ENCODE data around the gene CLEC18A. TPM values are rescaled to one million over a fixed set of nuclear protein-coding genes. Genes with fewer than 3 reads are reported as not detected.
"Not testable (repeated sequence)": the region's sequence is repeated elsewhere in the genome, so short reads cannot be mapped to it uniquely, and the experiment has no call there.

CLEC18A gene
- total and polyA plus RNA-seq, 7 experiments from 2014 or later, result 1.4 to 7.4 (median 3.6) TPM; not detected in 2

DNA sequence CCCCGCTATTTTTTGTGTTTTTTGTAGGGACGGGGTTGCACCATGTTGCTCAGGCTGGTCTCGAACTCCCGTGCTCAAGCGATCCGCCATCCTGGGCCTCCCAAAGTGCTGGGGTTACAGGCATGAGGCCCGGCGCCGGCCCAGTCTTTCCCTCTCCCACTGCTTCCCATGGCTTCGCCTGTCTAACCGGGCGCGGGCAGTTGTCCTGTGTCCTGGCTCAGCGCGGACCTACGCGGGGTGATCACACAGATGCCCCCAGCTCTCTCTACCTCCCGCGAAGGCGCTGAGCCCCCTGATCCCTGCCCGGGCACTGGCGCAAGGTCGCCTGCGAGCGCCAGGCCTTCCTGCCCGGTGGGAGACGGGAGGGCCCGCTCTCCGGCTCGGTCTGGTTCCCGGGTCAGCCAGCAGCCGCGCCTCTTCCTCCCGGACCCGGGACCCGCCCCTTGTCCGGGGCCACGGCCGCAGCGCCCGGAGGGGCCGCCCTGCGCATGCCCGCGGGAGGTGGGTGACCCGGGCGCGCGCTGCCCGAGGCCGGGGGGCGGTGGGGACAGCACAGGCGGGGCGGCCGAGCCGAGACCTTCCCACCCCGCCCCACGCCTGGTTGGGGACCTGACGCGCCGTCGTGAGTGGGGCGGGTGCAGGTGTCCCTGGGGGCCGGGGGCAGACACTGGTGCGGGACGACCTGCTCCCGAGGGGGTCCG lies 14.0 kb downstream of the CLEC18A start:
- H3K27me3 ChIP-seq (ENCODE audit: control insufficient read depth in 2 of 2, insufficient read depth in 2 of 2, low read length in 2 of 2); intact Hi-C loops (cut with micrococcal nuclease); POLR2A ChIA-PET; CTCF ChIA-PET; H3K36me3 ChIP-seq (ENCODE audit: control insufficient read depth in 2 of 3, insufficient read depth in 3 of 3, low read length in 3 of 3); H3K9me3 Mint-ChIP-seq; H3K4me3 ChIP-seq (ENCODE audit: low read length); H3K27ac ChIP-seq (ENCODE audit: low read depth, low read length); H3K4me1 Mint-ChIP-seq; H3K9me3 ChIP-seq (ENCODE audit: control insufficient read depth in 2 of 3, low read length in 3 of 3); H3K36me3 Mint-ChIP-seq; H3K27ac Mint-ChIP-seq; H3K27me3 Mint-ChIP-seq; H3K4me1 ChIP-seq (ENCODE audit: control insufficient read depth in 2 of 2, insufficient read depth in 2 of 2, low read length in 2 of 2): not testable (repeated sequence)
- peak overlapping the region in 1 of 10 donors; percentile 29 for H3K4me3 Mint-ChIP-seq
- ATAC-seq (peak; percentile 46), DNase-seq (peak in 1 of 9 donors; percentile 30)

DNA sequence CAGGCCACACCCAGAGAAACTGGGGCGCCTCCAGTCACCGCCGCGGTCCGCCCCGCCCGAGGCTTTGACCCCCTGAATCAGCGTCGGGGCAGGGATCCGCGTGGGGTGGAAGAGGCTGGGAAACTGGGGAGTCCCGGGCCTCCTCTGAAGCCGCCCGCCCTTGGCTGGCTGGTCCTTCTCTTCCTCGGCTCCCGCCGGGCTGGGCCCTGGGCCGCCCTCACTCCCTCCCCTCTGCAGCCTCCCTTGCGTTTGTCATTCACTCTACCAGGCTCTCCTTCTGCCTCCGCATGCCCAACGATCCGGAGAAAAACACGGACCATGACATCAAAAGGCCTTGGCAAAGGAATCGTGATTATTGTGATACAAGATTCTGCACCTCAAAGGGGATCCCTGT lies 14.5 kb downstream of the CLEC18A start:
- CTCF ChIA-PET; intact Hi-C loops (cut with micrococcal nuclease); H3K27ac ChIP-seq (ENCODE audit: low read depth, low read length); H3K4me1 ChIP-seq (ENCODE audit: control insufficient read depth in 2 of 2, insufficient read depth in 2 of 2, low read length in 2 of 2); H3K27me3 Mint-ChIP-seq; H3K4me3 ChIP-seq (ENCODE audit: low read length); H3K9me3 ChIP-seq (ENCODE audit: control insufficient read depth in 2 of 3, low read length in 3 of 3); H3K9me3 Mint-ChIP-seq; H3K4me3 Mint-ChIP-seq; H3K36me3 Mint-ChIP-seq; H3K36me3 ChIP-seq (ENCODE audit: control insufficient read depth in 2 of 3, insufficient read depth in 3 of 3, low read length in 3 of 3); H3K27ac Mint-ChIP-seq; DNase-seq; H3K27me3 ChIP-seq (ENCODE audit: control insufficient read depth in 2 of 2, insufficient read depth in 2 of 2, low read length in 2 of 2); H3K4me1 Mint-ChIP-seq; POLR2A ChIA-PET: not testable (repeated sequence)
- peak; percentile 12 for ATAC-seq

DNA sequence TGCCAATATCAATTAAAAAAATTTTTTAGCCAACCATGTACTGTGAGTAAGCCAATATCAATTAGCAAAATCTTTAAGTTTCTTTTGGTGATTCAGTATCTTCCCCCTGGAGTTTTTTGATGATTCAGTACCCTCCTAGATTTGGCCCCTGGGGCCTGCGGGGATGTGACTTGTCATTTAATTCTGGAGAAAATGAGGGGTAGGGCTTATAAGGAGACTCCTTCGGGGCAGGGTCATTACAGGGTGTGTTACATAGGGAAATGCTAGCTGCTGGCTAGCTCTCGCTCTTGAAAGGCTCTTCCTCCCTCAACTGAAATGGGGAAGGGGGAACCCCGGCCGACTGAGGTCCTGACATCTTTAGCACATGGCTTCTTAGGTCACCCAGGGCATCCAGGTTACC lies 16.6 kb downstream of the CLEC18A start:
- H3K9me3 Mint-ChIP-seq; DNase-seq; H3K27me3 Mint-ChIP-seq; H3K27ac ChIP-seq (ENCODE audit: low read depth, low read length); CTCF ChIA-PET; H3K36me3 ChIP-seq (ENCODE audit: control insufficient read depth in 2 of 3, insufficient read depth in 3 of 3, low read length in 3 of 3); H3K9me3 ChIP-seq (ENCODE audit: control insufficient read depth in 2 of 3, low read length in 3 of 3); H3K27me3 ChIP-seq (ENCODE audit: control insufficient read depth in 2 of 2, insufficient read depth in 2 of 2, low read length in 2 of 2); H3K4me3 ChIP-seq (ENCODE audit: low read length); H3K4me1 Mint-ChIP-seq; H3K4me1 ChIP-seq (ENCODE audit: control insufficient read depth in 2 of 2, insufficient read depth in 2 of 2, low read length in 2 of 2); POLR2A ChIA-PET; intact Hi-C loops (cut with micrococcal nuclease); H3K4me3 Mint-ChIP-seq; H3K27ac Mint-ChIP-seq; H3K36me3 Mint-ChIP-seq: not testable (repeated sequence)
- ATAC-seq, result peak; percentile 14

DNA sequence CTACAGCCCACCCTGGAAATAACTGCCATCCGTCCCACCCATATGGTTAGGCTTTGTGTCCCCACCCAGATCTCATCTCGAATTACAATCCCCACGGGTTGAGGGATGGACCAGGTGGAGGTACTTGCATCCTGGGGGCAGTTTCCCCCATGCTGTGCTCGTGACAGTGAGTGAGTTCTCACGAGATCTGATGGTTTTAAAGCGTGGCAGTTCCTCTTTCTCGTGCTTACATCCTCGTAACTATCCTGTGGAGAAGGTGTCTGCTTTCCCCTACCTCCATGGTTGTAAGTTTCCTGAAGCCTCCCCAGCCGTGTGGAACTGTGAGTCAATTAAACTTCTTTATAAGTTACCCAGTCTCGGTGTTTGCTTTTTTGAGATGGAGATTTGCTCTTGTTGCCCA lies 17.0 kb downstream of the CLEC18A start:
- H3K27me3 ChIP-seq (ENCODE audit: control insufficient read depth in 2 of 2, insufficient read depth in 2 of 2, low read length in 2 of 2); H3K36me3 ChIP-seq (ENCODE audit: control insufficient read depth in 2 of 3, insufficient read depth in 3 of 3, low read length in 3 of 3); H3K27ac Mint-ChIP-seq; H3K4me3 Mint-ChIP-seq; CTCF ChIA-PET; H3K36me3 Mint-ChIP-seq; POLR2A ChIA-PET; H3K27me3 Mint-ChIP-seq; DNase-seq; H3K4me3 ChIP-seq (ENCODE audit: low read length); H3K9me3 Mint-ChIP-seq; H3K4me1 ChIP-seq (ENCODE audit: control insufficient read depth in 2 of 2, insufficient read depth in 2 of 2, low read length in 2 of 2); H3K4me1 Mint-ChIP-seq; H3K9me3 ChIP-seq (ENCODE audit: control insufficient read depth in 2 of 3, low read length in 3 of 3); intact Hi-C loops (cut with micrococcal nuclease); H3K27ac ChIP-seq (ENCODE audit: low read depth, low read length): not testable (repeated sequence)
- peak; percentile 8 for ATAC-seq

DNA sequence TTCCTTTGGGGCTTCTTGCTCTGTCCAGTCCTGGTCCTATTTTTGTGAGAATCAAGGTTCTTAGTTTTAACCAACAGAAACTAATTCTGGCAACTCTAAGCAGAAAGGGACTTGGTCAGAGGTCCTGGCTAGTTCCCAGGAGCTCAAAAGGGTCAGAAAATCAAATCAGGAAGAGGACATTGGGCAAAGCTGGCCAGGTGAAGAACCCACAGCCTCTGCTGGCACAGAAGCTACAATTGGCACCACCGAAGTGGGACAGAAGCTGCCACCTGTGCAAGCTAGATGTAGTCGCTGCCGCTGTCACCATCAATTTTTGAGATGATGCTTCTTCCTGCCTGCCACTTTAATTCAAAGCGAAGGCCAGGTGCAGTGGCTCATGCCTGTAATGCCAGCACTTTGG lies 18.5 kb downstream of the CLEC18A start:
- DNase-seq; H3K9me3 Mint-ChIP-seq; H3K4me3 ChIP-seq (ENCODE audit: low read length); H3K4me1 Mint-ChIP-seq; H3K9me3 ChIP-seq (ENCODE audit: control insufficient read depth in 2 of 3, low read length in 3 of 3); ATAC-seq; CTCF ChIA-PET; H3K27ac ChIP-seq (ENCODE audit: low read depth, low read length); H3K27ac Mint-ChIP-seq; POLR2A ChIA-PET; H3K4me1 ChIP-seq (ENCODE audit: control insufficient read depth in 2 of 2, insufficient read depth in 2 of 2, low read length in 2 of 2); intact Hi-C loops (cut with micrococcal nuclease); H3K36me3 Mint-ChIP-seq; H3K27me3 ChIP-seq (ENCODE audit: control insufficient read depth in 2 of 2, insufficient read depth in 2 of 2, low read length in 2 of 2); H3K36me3 ChIP-seq (ENCODE audit: control insufficient read depth in 2 of 3, insufficient read depth in 3 of 3, low read length in 3 of 3); H3K27me3 Mint-ChIP-seq; H3K4me3 Mint-ChIP-seq: not testable (repeated sequence)

DNA sequence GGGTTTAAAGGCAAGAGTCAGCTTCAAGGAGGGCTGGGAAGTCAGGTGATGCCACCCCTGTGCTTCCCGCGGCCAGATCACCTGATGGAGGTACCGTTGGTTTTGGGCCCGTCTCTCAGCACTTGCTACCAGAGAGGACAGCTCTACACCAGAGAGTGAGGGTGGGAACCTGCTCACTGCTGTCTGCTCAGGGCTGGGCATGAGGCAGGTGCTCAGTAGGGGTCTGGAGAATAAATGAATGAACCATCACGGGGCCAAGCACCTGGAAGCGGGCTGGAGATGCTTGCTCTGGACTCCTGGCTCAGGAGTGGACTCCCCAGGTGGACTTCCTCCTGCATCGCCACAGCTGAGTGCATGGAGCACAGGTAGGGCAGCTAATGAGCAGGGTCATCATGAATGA lies 21.0 kb downstream of the CLEC18A start:
- H3K36me3 ChIP-seq (ENCODE audit: control insufficient read depth in 2 of 3, insufficient read depth in 3 of 3, low read length in 3 of 3); H3K36me3 Mint-ChIP-seq; CTCF ChIA-PET; intact Hi-C loops (cut with micrococcal nuclease); H3K9me3 ChIP-seq (ENCODE audit: control insufficient read depth in 2 of 3, low read length in 3 of 3); H3K27me3 ChIP-seq (ENCODE audit: control insufficient read depth in 2 of 2, insufficient read depth in 2 of 2, low read length in 2 of 2); H3K4me1 Mint-ChIP-seq; H3K9me3 Mint-ChIP-seq; H3K4me3 ChIP-seq (ENCODE audit: low read length); ATAC-seq; DNase-seq; H3K27me3 Mint-ChIP-seq; H3K27ac Mint-ChIP-seq; POLR2A ChIA-PET; H3K4me1 ChIP-seq (ENCODE audit: control insufficient read depth in 2 of 2, insufficient read depth in 2 of 2, low read length in 2 of 2); H3K27ac ChIP-seq (ENCODE audit: low read depth, low read length); H3K4me3 Mint-ChIP-seq: not testable (repeated sequence)

DNA sequence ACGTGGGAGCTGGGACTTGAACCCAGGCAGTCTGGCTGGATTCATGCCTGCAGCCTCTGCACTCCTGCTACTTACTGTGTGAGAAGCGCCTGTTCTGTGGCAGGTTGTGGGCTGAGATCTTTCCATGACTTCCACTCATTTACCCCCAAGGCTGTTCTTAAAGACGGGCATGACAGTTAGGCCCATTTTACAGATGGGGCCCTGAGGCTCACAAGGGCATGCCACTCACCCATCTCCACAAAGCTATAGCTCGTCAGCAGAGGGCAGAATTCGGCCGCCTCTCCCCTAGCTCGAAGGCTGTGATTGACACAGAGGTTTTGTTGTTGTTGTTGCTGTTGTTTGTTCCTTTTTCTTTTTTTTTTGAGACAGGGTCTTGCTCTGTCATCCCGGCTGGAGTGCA lies 21.8 kb downstream of the CLEC18A start:
- H3K4me1 ChIP-seq (ENCODE audit: control insufficient read depth in 2 of 2, insufficient read depth in 2 of 2, low read length in 2 of 2); H3K36me3 Mint-ChIP-seq; H3K4me3 ChIP-seq (ENCODE audit: low read length); DNase-seq; H3K27me3 Mint-ChIP-seq; H3K9me3 ChIP-seq (ENCODE audit: control insufficient read depth in 2 of 3, low read length in 3 of 3); H3K4me1 Mint-ChIP-seq; ATAC-seq; H3K9me3 Mint-ChIP-seq; CTCF ChIA-PET; H3K4me3 Mint-ChIP-seq; H3K27me3 ChIP-seq (ENCODE audit: control insufficient read depth in 2 of 2, insufficient read depth in 2 of 2, low read length in 2 of 2); H3K36me3 ChIP-seq (ENCODE audit: control insufficient read depth in 2 of 3, insufficient read depth in 3 of 3, low read length in 3 of 3); intact Hi-C loops (cut with micrococcal nuclease); H3K27ac ChIP-seq (ENCODE audit: low read depth, low read length); H3K27ac Mint-ChIP-seq; POLR2A ChIA-PET: not testable (repeated sequence)
